K562 (cell line): ENCODE results near the gene SVIP. TPM values are rescaled to one million over a fixed set of nuclear protein-coding genes. Genes with fewer than 3 reads are reported as not detected.

Experiments used
- ATF7 ChIP-seq: fragments of 450-650 bp; IDR thresholded peaks from 2 replicates; pipeline ENCODE4 v1.7.1; 2014; ENCODE audit warnings: mild to moderate bottlenecking, moderate library complexity
- BHLHE40 ChIP-seq: IDR thresholded peaks from 2 replicates; pipeline ENCODE4 v1.6.1; 2011; ENCODE audit warnings: low read length, improper control_type of control experiment
- CBFA2T3 ChIP-seq: fragments of 450-650 bp; IDR thresholded peaks from 2 replicates; pipeline ENCODE4 v1.6.1; 2017
- CTBP1 ChIP-seq: fragments of 450-650 bp; IDR thresholded peaks from 2 replicates; pipeline ENCODE4 v1.6.1; 2016; ENCODE audit warnings: borderline replicate concordance
- EP400 ChIP-seq: fragments of 450-650 bp; IDR thresholded peaks from 2 replicates; pipeline ENCODE4 v1.6.1; 2017; ENCODE audit warnings: antibody characterized with exemption, mild to moderate bottlenecking, moderate library complexity
- OTX1 ChIP-seq: fragments of 450-650 bp; formaldehyde crosslinking; IDR thresholded peaks from 2 replicates; pipeline ENCODE4 v1.4.0; 2022; ENCODE audit warnings: mild to moderate bottlenecking
- PHB2 ChIP-seq: fragments of 450-650 bp; IDR thresholded peaks from 2 replicates; pipeline ENCODE4 v1.6.1; 2017; ENCODE audit warnings: low read depth
- TGIF2 ChIP-seq: sonication (generic); formaldehyde crosslinking; IDR thresholded peaks from 2 replicates; pipeline ENCODE4 v1.8.1; 2022; ENCODE audit warnings: mild to moderate bottlenecking, missing genetic modification reagents, moderate library complexity
- U2AF1 ChIP-seq: fragments of 200-400 bp; formaldehyde crosslinking; optimal IDR thresholded peaks from 2 replicates; pipeline ENCODE3; 2017; ENCODE audit warnings: mild to moderate bottlenecking, low read depth, low read length, moderate library complexity
- WHSC1 ChIP-seq: IDR thresholded peaks from one replicate; pipeline ENCODE4 v1.6.1; 2012; ENCODE audit warnings: low read length, control low read depth, inconsistent platforms
- ZNF212 ChIP-seq: fragments of 450-650 bp; formaldehyde crosslinking; IDR thresholded peaks from 2 replicates; pipeline ENCODE4 v1.4.0; 2020; ENCODE audit warnings: mild to moderate bottlenecking
- ZNF274 ChIP-seq: IDR thresholded peaks from 2 replicates; pipeline ENCODE4 v1.6.1; 2011; ENCODE audit warnings: low read depth, mild to moderate bottlenecking, low read length, moderate library complexity, borderline replicate concordance
- ZNF551 ChIP-seq: fragments of 250-450 bp; sonication (Bioruptor Pico); IDR thresholded peaks from 2 replicates; pipeline ENCODE4 v1.5.0; 2021; ENCODE audit warnings: mild to moderate bottlenecking, moderate library complexity
- ZNF644 ChIP-seq: fragments of 200-800 bp; sonication (Bioruptor generic); IDR thresholded peaks from 2 replicates; pipeline ENCODE4 v1.6.1; 2016; ENCODE audit warnings: low read depth, missing genetic modification characterization, missing compliant biosample characterization
- ZNF76 ChIP-seq: fragments of 250-450 bp; sonication (Bioruptor Pico); IDR thresholded peaks from 2 replicates; pipeline ENCODE4 v1.4.0; 2020; ENCODE audit warnings: mild to moderate bottlenecking, moderate library complexity, borderline replicate concordance
- polyA plus RNA-seq, 8 experiments: library from polyadenylated mRNA; depleted of rRNA in 4 of 8; stranded (reverse) in 5 of 8; unstranded in 3 of 8; fragments of >200 nt; fragmentation: Nextera tagmentation in 2 of 8; fragmentation: Illumina TruSeq in 1 of 8; extraction: Ambion mirVana in 2 of 8; extraction: Trizol in 1 of 8; gene quantifications; 2 replicates each; pipeline versions ENCODE4 v1.2.1 to v1.2.3, GENCODE V29; 2011 to 2014; ENCODE audit warnings: inconsistent platforms in 1 of 8, missing spikeins in 1 of 8
- total RNA-seq, 7 experiments: library from RNA; depleted of rRNA in 6 of 7; stranded (reverse); fragments of >200 nt in 6 of 7; fragmentation: Illumina TruSeq in 2 of 7; extraction: Trizol in 2 of 7; gene quantifications; 2 replicates each; pipeline versions ENCODE4 v1.2.1 to v1.2.3, GENCODE V29; 2011 to 2021; ENCODE audit warnings: low replicate concordance in 1 of 7
- TF ChIP-seq, protein P1 (sequence below): sonication (generic); IDR thresholded peaks from 2 replicates; pipeline ENCODE4 v1.6.1; 2016
- TF ChIP-seq, protein P2 (sequence below): fragments of 250-450 bp; sonication (Bioruptor Pico); IDR thresholded peaks from 2 replicates; pipeline ENCODE4 v1.8.0; 2021; ENCODE audit warnings: moderate library complexity, mild to moderate bottlenecking, inconsistent platforms
- TF ChIP-seq, protein P3 (sequence below): fragments of 450-650 bp; formaldehyde crosslinking; IDR thresholded peaks from 2 replicates; pipeline ENCODE4 v1.4.0; 2022; ENCODE audit warnings: missing genetic modification characterization
- TF ChIP-seq, protein P4 (sequence below): sonication (generic); formaldehyde crosslinking; IDR thresholded peaks from 2 replicates; pipeline ENCODE4 v1.9.0; 2022; ENCODE audit warnings: mild to moderate bottlenecking, missing genetic modification reagents
- TF ChIP-seq, protein P5 (sequence below): fragments of 450-650 bp; formaldehyde crosslinking; IDR thresholded peaks from 2 replicates; pipeline ENCODE4 v1.4.0; 2020; ENCODE audit warnings: mild to moderate bottlenecking, moderate library complexity
- TF ChIP-seq, protein P6 (sequence below): IDR thresholded peaks from 2 replicates; pipeline ENCODE4 v1.6.1; 2012; ENCODE audit warnings: low read depth, low read length, improper control_type of control experiment, borderline replicate concordance

Gene SVIP
- total and polyA plus RNA-seq, 9 of the 15 experiments (the other 6 are each of a cell fraction or from before 2014, with no cell fraction given), result 17.9 to 62.5 (median 47.5) TPM

DNA sequence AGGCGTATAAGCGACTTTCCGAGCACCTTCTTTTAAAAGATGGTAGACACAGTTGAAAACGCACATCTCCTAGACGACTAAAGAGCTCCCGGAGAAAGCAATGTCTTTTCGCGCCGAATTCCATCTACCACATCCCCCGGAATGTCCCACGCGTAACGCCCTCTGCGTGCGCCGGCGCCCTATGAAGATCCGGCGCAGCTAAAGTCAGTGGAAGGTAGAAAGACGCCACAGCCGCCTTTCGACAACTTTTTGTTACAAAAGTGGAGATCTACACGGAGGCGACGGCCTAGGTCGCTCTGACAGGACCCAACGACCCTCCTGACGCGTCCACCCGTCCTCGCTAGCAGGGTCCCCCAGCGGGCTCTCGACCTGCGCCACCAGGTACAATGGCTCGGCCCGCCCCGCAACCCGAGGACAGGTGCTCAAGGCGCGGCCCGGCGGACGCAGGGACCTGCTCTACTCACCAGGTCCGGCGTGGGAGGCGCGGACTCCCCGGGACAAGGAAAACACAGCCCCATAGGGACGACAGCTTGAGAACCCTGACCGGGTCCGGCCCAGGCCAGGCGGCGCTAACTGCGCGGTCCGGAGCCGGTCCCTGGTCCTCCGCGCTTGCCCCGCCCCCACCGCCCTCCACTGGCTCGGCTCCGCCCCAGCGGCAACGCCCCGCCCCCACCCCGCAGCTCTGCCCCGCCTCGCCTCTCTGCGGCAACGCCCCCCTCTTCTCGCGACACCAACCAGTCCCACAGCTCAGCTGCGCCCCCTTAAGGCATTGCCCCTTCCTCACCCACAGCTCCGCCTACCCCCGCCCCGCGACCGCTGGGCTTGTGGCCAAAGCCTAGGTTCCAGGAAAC lies at the start of gene SVIP (continued):
- TF ChIP-seq CTBP1, result peak; percentile 71
- TF ChIP-seq, protein P1, sequence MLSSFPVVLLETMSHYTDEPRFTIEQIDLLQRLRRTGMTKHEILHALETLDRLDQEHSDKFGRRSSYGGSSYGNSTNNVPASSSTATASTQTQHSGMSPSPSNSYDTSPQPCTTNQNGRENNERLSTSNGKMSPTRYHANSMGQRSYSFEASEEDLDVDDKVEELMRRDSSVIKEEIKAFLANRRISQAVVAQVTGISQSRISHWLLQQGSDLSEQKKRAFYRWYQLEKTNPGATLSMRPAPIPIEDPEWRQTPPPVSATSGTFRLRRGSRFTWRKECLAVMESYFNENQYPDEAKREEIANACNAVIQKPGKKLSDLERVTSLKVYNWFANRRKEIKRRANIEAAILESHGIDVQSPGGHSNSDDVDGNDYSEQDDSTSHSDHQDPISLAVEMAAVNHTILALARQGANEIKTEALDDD, result no peak
- TF ChIP-seq, protein P2, sequence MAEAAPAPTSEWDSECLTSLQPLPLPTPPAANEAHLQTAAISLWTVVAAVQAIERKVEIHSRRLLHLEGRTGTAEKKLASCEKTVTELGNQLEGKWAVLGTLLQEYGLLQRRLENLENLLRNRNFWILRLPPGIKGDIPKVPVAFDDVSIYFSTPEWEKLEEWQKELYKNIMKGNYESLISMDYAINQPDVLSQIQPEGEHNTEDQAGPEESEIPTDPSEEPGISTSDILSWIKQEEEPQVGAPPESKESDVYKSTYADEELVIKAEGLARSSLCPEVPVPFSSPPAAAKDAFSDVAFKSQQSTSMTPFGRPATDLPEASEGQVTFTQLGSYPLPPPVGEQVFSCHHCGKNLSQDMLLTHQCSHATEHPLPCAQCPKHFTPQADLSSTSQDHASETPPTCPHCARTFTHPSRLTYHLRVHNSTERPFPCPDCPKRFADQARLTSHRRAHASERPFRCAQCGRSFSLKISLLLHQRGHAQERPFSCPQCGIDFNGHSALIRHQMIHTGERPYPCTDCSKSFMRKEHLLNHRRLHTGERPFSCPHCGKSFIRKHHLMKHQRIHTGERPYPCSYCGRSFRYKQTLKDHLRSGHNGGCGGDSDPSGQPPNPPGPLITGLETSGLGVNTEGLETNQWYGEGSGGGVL, result no peak
- TF ChIP-seq, protein P3, sequence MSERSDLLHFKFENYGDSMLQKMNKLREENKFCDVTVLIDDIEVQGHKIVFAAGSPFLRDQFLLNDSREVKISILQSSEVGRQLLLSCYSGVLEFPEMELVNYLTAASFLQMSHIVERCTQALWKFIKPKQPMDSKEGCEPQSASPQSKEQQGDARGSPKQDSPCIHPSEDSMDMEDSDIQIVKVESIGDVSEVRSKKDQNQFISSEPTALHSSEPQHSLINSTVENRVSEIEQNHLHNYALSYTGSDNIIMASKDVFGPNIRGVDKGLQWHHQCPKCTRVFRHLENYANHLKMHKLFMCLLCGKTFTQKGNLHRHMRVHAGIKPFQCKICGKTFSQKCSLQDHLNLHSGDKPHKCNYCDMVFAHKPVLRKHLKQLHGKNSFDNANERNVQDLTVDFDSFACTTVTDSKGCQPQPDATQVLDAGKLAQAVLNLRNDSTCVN (CRISPR knock-in tag), result no peak
- TF ChIP-seq, protein P4, sequence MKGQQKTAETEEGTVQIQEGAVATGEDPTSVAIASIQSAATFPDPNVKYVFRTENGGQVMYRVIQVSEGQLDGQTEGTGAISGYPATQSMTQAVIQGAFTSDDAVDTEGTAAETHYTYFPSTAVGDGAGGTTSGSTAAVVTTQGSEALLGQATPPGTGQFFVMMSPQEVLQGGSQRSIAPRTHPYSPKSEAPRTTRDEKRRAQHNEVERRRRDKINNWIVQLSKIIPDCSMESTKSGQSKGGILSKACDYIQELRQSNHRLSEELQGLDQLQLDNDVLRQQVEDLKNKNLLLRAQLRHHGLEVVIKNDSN, result no peak
- TF ChIP-seq WHSC1, result no peak
- no peak for TF ChIP-seq TGIF2 (CRISPR knock-in tag)
- TF ChIP-seq OTX1 (CRISPR knock-in tag), result no peak
- TF ChIP-seq, protein P5, sequence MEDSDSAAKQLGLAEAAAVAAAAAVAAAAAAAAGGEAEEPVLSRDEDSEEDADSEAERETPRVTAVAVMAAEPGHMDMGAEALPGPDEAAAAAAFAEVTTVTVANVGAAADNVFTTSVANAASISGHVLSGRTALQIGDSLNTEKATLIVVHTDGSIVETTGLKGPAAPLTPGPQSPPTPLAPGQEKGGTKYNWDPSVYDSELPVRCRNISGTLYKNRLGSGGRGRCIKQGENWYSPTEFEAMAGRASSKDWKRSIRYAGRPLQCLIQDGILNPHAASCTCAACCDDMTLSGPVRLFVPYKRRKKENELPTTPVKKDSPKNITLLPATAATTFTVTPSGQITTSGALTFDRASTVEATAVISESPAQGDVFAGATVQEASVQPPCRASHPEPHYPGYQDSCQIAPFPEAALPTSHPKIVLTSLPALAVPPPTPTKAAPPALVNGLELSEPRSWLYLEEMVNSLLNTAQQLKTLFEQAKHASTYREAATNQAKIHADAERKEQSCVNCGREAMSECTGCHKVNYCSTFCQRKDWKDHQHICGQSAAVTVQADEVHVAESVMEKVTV, result no peak
- no peak for TF ChIP-seq ZNF212 (CRISPR knock-in tag)
- TF ChIP-seq U2AF1, result no peak
- no peak for TF ChIP-seq ZNF551
- TF ChIP-seq CBFA2T3, result 0 out of 2 replicates have a peak, but pooled peaks have one; percentile 2
- TF ChIP-seq EP400, result peak; percentile 72
- TF ChIP-seq ZNF76, result no peak
- TF ChIP-seq, protein P6, sequence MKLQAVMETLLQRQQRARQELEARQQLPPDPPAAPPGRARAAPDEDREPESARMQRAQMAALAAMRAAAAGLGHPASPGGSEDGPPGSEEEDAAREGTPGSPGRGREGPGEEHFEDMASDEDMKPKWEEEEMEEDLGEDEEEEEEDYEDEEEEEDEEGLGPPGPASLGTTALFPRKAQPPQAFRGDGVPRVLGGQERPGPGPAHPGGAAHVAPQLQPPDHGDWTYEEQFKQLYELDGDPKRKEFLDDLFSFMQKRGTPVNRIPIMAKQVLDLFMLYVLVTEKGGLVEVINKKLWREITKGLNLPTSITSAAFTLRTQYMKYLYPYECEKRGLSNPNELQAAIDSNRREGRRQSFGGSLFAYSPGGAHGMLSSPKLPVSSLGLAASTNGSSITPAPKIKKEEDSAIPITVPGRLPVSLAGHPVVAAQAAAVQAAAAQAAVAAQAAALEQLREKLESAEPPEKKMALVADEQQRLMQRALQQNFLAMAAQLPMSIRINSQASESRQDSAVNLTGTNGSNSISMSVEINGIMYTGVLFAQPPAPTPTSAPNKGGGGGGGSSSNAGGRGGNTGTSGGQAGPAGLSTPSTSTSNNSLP, result no peak
- TF ChIP-seq PHB2, result no peak
- TF ChIP-seq BHLHE40, result no peak
- peak; percentile 73; the same call in 1 of the 2 replicates for TF ChIP-seq ATF7
- TF ChIP-seq ZNF274, result no peak
- TF ChIP-seq ZNF644, result no peak
